Neural progenitor cell (in vitro differentiated cells): ENCODE results near the gene CSRNP3. TPM values are rescaled to one million over a fixed set of nuclear protein-coding genes. Genes with fewer than 3 reads are reported as not detected.

ENCODE experiments used
- DNase-seq: peaks from one replicate; pipeline ENCODE4 v3.0.0-alpha.2; 2016; ENCODE audit warnings: low spot score
- H2AFZ ChIP-seq: fragments of 200-600 bp; sonication (generic); replicated peaks from 2 replicates; pipeline ENCODE4 v1.6.1; 2016; ENCODE audit warnings: antibody characterized with exemption
- H3F3A ChIP-seq: fragments of 200-600 bp; sonication (generic); 2 replicates; pipeline ENCODE4 v1.6.1; 2016; ENCODE audit warnings: antibody characterized with exemption, low read depth
- H3K27ac ChIP-seq: fragments of 200-600 bp; sonication (generic); 2 replicates; pipeline ENCODE4 v1.5.1; 2016; ENCODE audit warnings: mild to moderate bottlenecking
- H3K27me3 ChIP-seq: fragments of 200-600 bp; sonication (generic); 2 replicates; pipeline ENCODE4 v1.6.1; 2016; ENCODE audit warnings: mild to moderate bottlenecking, moderate library complexity
- H3K36me3 ChIP-seq: fragments of 200-600 bp; sonication (generic); 2 replicates; pipeline ENCODE4 v1.5.1; 2016
- H3K4me1 ChIP-seq: fragments of 200-600 bp; sonication (generic); 2 replicates; pipeline ENCODE4 v1.6.1; 2016; ENCODE audit warnings: mixed run types
- H3K4me2 ChIP-seq: fragments of 200-600 bp; sonication (generic); 2 replicates; pipeline ENCODE4 v1.6.1; 2016
- H3K4me3 ChIP-seq: fragments of 200-600 bp; sonication (generic); 2 replicates; pipeline ENCODE4 v1.5.1; 2016
- H3K79me2 ChIP-seq: fragments of 200-600 bp; sonication (generic); 2 replicates; pipeline ENCODE4 v1.6.1; 2016; ENCODE audit warnings: low read depth
- H3K9ac ChIP-seq: fragments of 200-600 bp; sonication (generic); 2 replicates; pipeline ENCODE4 v1.6.1; 2016
- H3K9me3 ChIP-seq: fragments of 200-600 bp; sonication (generic); 2 replicates; pipeline ENCODE4 v1.5.1; 2016; ENCODE audit warnings: low read depth
- H4K20me1 ChIP-seq: fragments of 200-600 bp; sonication (generic); 2 replicates; pipeline ENCODE4 v1.6.1; 2016; ENCODE audit warnings: low read depth
- H3K27ac Mint-ChIP-seq: 3 replicates; pipeline ENCODE4 v1.8.0; 2021; ENCODE audit warnings: mixed read lengths
- H3K27me3 Mint-ChIP-seq: 2 replicates; pipeline ENCODE4 v1.8.0; 2022; ENCODE audit warnings: low read depth, mild to moderate bottlenecking, inconsistent platforms, moderate library complexity, mixed read lengths; ENCODE audit not compliant: insufficient read depth
- H3K36me3 Mint-ChIP-seq: 3 replicates; pipeline ENCODE4 v1.8.0; 2021; ENCODE audit warnings: mixed read lengths
- H3K4me1 Mint-ChIP-seq: 3 replicates; pipeline ENCODE4 v1.8.0; 2021; ENCODE audit warnings: mixed read lengths
- H3K4me3 Mint-ChIP-seq: 3 replicates; pipeline ENCODE4 v1.8.0; 2021; ENCODE audit warnings: mild to moderate bottlenecking, moderate library complexity, mixed read lengths
- H3K9me3 Mint-ChIP-seq: 3 replicates; pipeline ENCODE4 v1.8.0; 2020; ENCODE audit warnings: mixed read lengths
- EZH2 ChIP-seq: fragments of 200-600 bp; sonication (generic); IDR thresholded peaks from 2 replicates; pipeline ENCODE4 v1.6.1; 2017; ENCODE audit warnings: antibody characterized with exemption, mild to moderate bottlenecking, moderate library complexity
- EZH2phosphoT487 ChIP-seq: fragments of 200-600 bp; sonication (generic); IDR thresholded peaks from 2 replicates; pipeline ENCODE4 v1.6.1; 2017; ENCODE audit warnings: antibody characterized with exemption
- total RNA-seq: library from RNA; depleted of rRNA; stranded (reverse); fragments of >200 nt; gene quantifications from 2 replicates; pipeline ENCODE4 v1.2.3, GENCODE V29; 2015; ENCODE audit warnings: low replicate concordance
- TF ChIP-seq, protein P1 (sequence below): fragments of 200-600 bp; sonication (generic); IDR thresholded peaks from 2 replicates; pipeline ENCODE4 v1.5.1; 2017; ENCODE audit warnings: antibody characterized with exemption, mild to moderate bottlenecking

The CSRNP3 gene
- total RNA-seq, 1 donor from 2014 or later: 16.9 TPM

GRCh38 chr2:165623161-165623560, 153.7 kb downstream of the CSRNP3 start:
- Histone ChIP-seq H2AFZ (no peak overlapping the region), H3F3A (peaks cover 44% of the 10 kb centered on the region), H3K4me1 (peaks cover 43% of the 10 kb centered on the region), H3K4me2 (peak overlapping the region; percentile 39), H3K27me3 (no peaks in the 10 kb centered on the region), H3K27ac (peak overlapping the region; percentile 92), H3K36me3 (no peaks in the 10 kb centered on the region), H3K9me3 (no peaks in the 10 kb centered on the region), H3K79me2 (no peaks in the 10 kb centered on the region), H3K9ac (no peak overlapping the region), H4K20me1 (no peaks in the 10 kb centered on the region), H3K4me3 (no peak overlapping the region)
- Mint-ChIP-seq H3K4me3 (no peak overlapping the region), H3K9me3 (peaks cover 4% of the 10 kb centered on the region), H3K4me1 (peaks cover 38% of the 10 kb centered on the region), H3K27ac (no peak overlapping the region), H3K27me3 (no peaks in the 10 kb centered on the region), H3K36me3 (peaks cover 26% of the 10 kb centered on the region)
- TF ChIP-seq EZH2 (no peak), EZH2phosphoT487 (no peak)
- TF ChIP-seq, protein P1, sequence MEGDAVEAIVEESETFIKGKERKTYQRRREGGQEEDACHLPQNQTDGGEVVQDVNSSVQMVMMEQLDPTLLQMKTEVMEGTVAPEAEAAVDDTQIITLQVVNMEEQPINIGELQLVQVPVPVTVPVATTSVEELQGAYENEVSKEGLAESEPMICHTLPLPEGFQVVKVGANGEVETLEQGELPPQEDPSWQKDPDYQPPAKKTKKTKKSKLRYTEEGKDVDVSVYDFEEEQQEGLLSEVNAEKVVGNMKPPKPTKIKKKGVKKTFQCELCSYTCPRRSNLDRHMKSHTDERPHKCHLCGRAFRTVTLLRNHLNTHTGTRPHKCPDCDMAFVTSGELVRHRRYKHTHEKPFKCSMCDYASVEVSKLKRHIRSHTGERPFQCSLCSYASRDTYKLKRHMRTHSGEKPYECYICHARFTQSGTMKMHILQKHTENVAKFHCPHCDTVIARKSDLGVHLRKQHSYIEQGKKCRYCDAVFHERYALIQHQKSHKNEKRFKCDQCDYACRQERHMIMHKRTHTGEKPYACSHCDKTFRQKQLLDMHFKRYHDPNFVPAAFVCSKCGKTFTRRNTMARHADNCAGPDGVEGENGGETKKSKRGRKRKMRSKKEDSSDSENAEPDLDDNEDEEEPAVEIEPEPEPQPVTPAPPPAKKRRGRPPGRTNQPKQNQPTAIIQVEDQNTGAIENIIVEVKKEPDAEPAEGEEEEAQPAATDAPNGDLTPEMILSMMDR: no peak
- DNase-seq: peak; percentile 19

- Histone ChIP-seq H3K9me3 (no peaks in the 10 kb centered on the region), H2AFZ (no peak overlapping the region), H3K36me3 (no peaks in the 10 kb centered on the region), H3K9ac (no peak overlapping the region), H3K4me1 (peaks cover 44% of the 10 kb centered on the region), H3K27me3 (no peaks in the 10 kb centered on the region), H3K79me2 (no peaks in the 10 kb centered on the region), H3F3A (peaks cover 44% of the 10 kb centered on the region), H4K20me1 (no peaks in the 10 kb centered on the region), H3K27ac (peak overlapping the region; percentile 92), H3K4me2 (peak overlapping the region; percentile 39), H3K4me3 (no peak overlapping the region)
- H3K27me3 Mint-ChIP-seq: no peaks in the 10 kb centered on the region
- H3K27ac Mint-ChIP-seq: peak overlapping the region; percentile 98
- peak overlapping the region; percentile 72 for H3K4me3 Mint-ChIP-seq
- no peak for DNase-seq
- TF ChIP-seq, protein P1: no peak
- TF ChIP-seq EZH2phosphoT487: no peak
- TF ChIP-seq EZH2: no peak
- peaks cover 2% of the 10 kb centered on the region for H3K9me3 Mint-ChIP-seq
- peaks cover 19% of the 10 kb centered on the region for H3K36me3 Mint-ChIP-seq
- peaks cover 35% of the 10 kb centered on the region for H3K4me1 Mint-ChIP-seq
Measured at GRCh38 chr2:165623783-165624469, 154.4 kb downstream of the CSRNP3 start.

- Mint-ChIP-seq H3K4me1 (peaks cover 40% of the 10 kb centered on the region), H3K27me3 (no peaks in the 10 kb centered on the region), H3K27ac (peak overlapping the region; percentile 98), H3K36me3 (peaks cover 15% of the 10 kb centered on the region), H3K4me3 (peak overlapping the region; percentile 72), H3K9me3 (peaks cover 2% of the 10 kb centered on the region)
- no peaks in the 10 kb centered on the region for H3K9me3 ChIP-seq
- H3K36me3 ChIP-seq: no peaks in the 10 kb centered on the region
- peaks cover 49% of the 10 kb centered on the region for H3K4me1 ChIP-seq
- TF ChIP-seq EZH2 (no peak), EZH2phosphoT487 (no peak)
- TF ChIP-seq, protein P1: no peak
- H3K4me3 ChIP-seq: no peak overlapping the region
- peak; percentile 53 for DNase-seq
- peak overlapping the region; percentile 92 for H3K27ac ChIP-seq
- H3K9ac ChIP-seq: no peak overlapping the region
- peaks cover 45% of the 10 kb centered on the region for H3F3A ChIP-seq
- no peaks in the 10 kb centered on the region for H3K79me2 ChIP-seq
- no peaks in the 10 kb centered on the region for H3K27me3 ChIP-seq
- no peak overlapping the region for H2AFZ ChIP-seq
- H4K20me1 ChIP-seq: no peaks in the 10 kb centered on the region
- H3K4me2 ChIP-seq: peak overlapping the region; percentile 39
Measured at GRCh38 chr2:165624470-165624800, 154.9 kb downstream of the CSRNP3 start.
